NB4 (cell line): ENCODE measurements around the gene CFAP221.

Source experiments
- MYC ChIP-seq: IDR thresholded peaks from 2 replicates; pipeline ENCODE4 v1.6.1; 2011; ENCODE audit warnings: low read depth, low read length
- POLR2A ChIP-seq: IDR thresholded peaks from 2 replicates; pipeline ENCODE4 v1.6.1; 2011; ENCODE audit warnings: mild to moderate bottlenecking; ENCODE audit not compliant: insufficient read length; ENCODE audit errors: extremely low read depth
- TF ChIP-seq, protein P1 (sequence below): IDR thresholded peaks from one replicate; pipeline ENCODE4 v1.5.1; 2012; ENCODE audit warnings: low read depth, low read length
- TF ChIP-seq, protein P2 (sequence below): IDR thresholded peaks from 2 replicates; pipeline ENCODE4 v1.6.1; 2011; ENCODE audit warnings: low read depth, low read length

DNA sequence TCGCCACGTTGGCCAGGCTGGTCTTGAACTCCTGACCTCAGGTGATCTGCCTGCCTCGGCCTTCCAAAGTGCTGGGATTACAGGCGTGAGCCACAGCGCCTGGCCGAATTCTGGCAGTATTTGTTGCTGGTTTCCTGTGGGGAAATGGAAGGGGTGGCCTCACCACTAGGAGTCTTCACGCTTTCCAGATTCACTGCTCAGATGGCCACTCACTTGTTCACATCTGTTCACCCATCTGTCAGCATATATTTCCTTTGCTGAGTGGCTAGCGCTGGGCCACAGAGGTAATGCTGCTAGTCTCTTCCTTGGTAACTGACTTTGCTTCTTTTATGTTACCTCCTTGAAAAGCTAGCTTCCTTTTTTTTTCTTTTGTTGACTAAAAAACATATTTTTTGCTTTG, 162.0 kb downstream of the CFAP221 start:
- TF ChIP-seq, protein P1, sequence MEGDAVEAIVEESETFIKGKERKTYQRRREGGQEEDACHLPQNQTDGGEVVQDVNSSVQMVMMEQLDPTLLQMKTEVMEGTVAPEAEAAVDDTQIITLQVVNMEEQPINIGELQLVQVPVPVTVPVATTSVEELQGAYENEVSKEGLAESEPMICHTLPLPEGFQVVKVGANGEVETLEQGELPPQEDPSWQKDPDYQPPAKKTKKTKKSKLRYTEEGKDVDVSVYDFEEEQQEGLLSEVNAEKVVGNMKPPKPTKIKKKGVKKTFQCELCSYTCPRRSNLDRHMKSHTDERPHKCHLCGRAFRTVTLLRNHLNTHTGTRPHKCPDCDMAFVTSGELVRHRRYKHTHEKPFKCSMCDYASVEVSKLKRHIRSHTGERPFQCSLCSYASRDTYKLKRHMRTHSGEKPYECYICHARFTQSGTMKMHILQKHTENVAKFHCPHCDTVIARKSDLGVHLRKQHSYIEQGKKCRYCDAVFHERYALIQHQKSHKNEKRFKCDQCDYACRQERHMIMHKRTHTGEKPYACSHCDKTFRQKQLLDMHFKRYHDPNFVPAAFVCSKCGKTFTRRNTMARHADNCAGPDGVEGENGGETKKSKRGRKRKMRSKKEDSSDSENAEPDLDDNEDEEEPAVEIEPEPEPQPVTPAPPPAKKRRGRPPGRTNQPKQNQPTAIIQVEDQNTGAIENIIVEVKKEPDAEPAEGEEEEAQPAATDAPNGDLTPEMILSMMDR = no peak
- TF ChIP-seq POLR2A = no peak
- TF ChIP-seq, protein P2, sequence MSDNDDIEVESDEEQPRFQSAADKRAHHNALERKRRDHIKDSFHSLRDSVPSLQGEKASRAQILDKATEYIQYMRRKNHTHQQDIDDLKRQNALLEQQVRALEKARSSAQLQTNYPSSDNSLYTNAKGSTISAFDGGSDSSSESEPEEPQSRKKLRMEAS = no peak
- TF ChIP-seq MYC = no peak
